Dermis blood vessel endothelial cell (primary cell): ENCODE results near the gene SAE1. TPM values are rescaled to one million over a fixed set of nuclear protein-coding genes. Genes with fewer than 3 reads are reported as not detected.
"Not testable (repeated sequence)": the region's sequence is repeated elsewhere in the genome, so short reads cannot be mapped to it uniquely, and the experiment has no call there.

Experiments used
- DNase-seq: peaks from one replicate; pipeline ENCODE4 v3.0.0; 2010
- total RNA-seq: library from RNA; depleted of rRNA; stranded (reverse); fragments of >200 nt; gene quantifications from 2 replicates; pipeline ENCODE4 v1.2.3, GENCODE V29; 2014

Gene SAE1
- total RNA-seq, 1 donor from 2014 or later, result 168 TPM

- DNase-seq, result no peak
Measured at GRCh38 chr19:47132194-47132852, 1.7 kb downstream of the SAE1 start.

GRCh38 chr19:47133021-47133471, 2.4 kb downstream of the SAE1 start:
- no peak for DNase-seq

- no peak for DNase-seq
Measured at GRCh38 chr19:47134545-47134944, 3.9 kb downstream of the SAE1 start.

GRCh38 chr19:47135156-47135555, 4.5 kb downstream of the SAE1 start:
- peak; percentile 47 for DNase-seq

GRCh38 chr19:47141252-47141651, 10.6 kb downstream of the SAE1 start:
- not testable (repeated sequence) for DNase-seq

- DNase-seq, result no peak
Measured at GRCh38 chr19:47141695-47142094, 11.1 kb downstream of the SAE1 start.

- DNase-seq, result no peak
Measured at GRCh38 chr19:47142779-47143178, 12.1 kb downstream of the SAE1 start.

- no peak for DNase-seq
Measured at GRCh38 chr19:47143322-47144073, 12.9 kb downstream of the SAE1 start.

- no peak for DNase-seq
Measured at GRCh38 chr19:47144630-47145029, 14.0 kb downstream of the SAE1 start.

- DNase-seq, result no peak
Measured at GRCh38 chr19:47145639-47146486, 15.2 kb downstream of the SAE1 start.

GRCh38 chr19:47146920-47147319, 16.3 kb downstream of the SAE1 start:
- no peak for DNase-seq

- DNase-seq, result no peak
Measured at GRCh38 chr19:47151627-47152026, 21.0 kb downstream of the SAE1 start.

- peak; percentile 65 for DNase-seq
Measured at GRCh38 chr19:47152205-47152604, 21.6 kb downstream of the SAE1 start.

- DNase-seq, result peak; percentile 21
Measured at GRCh38 chr19:47152632-47153031, 22.0 kb downstream of the SAE1 start.

- no peak for DNase-seq
Measured at GRCh38 chr19:47153266-47153665, 22.6 kb downstream of the SAE1 start.

- DNase-seq, result no peak
Measured at GRCh38 chr19:47155148-47155547, 24.5 kb downstream of the SAE1 start.

- no peak for DNase-seq
Measured at GRCh38 chr19:47156861-47157430, 26.3 kb downstream of the SAE1 start.

GRCh38 chr19:47157431-47158321, 27.0 kb downstream of the SAE1 start:
- peak; percentile 95 for DNase-seq

GRCh38 chr19:47158367-47158791, 27.7 kb downstream of the SAE1 start:
- peak; percentile 75 for DNase-seq

GRCh38 chr19:47158879-47159503, 28.4 kb downstream of the SAE1 start:
- DNase-seq, result peak; percentile 65

- no peak for DNase-seq
Measured at GRCh38 chr19:47161876-47162489, 31.3 kb downstream of the SAE1 start.
